GM12872 (cell line): ENCODE data around the gene PRKCQ.

ENCODE experiments used
- CTCF ChIP-seq: IDR thresholded peaks from 3 replicates; pipeline ENCODE4 v1.5.1; 2011; ENCODE audit warnings: low read depth, mild to moderate bottlenecking, low read length, moderate library complexity; ENCODE audit not compliant: insufficient read depth

PRKCQ gene

GRCh38 chr10:6578251-6578771 lies 1.8 kb downstream of the PRKCQ start:
- no peak for TF ChIP-seq CTCF

GRCh38 chr10:6576326-6576725 lies 3.8 kb downstream of the PRKCQ start:
- no peak for TF ChIP-seq CTCF

GRCh38 chr10:6574664-6575176 lies 5.4 kb downstream of the PRKCQ start:
- no peak for TF ChIP-seq CTCF

GRCh38 chr10:6570893-6571292 lies 9.2 kb downstream of the PRKCQ start:
- no peak for TF ChIP-seq CTCF

GRCh38 chr10:6569259-6569658 lies 10.8 kb downstream of the PRKCQ start:
- TF ChIP-seq CTCF: no peak

- TF ChIP-seq CTCF: no peak
Observed at GRCh38 chr10:6567884-6568283, 12.2 kb downstream of the PRKCQ start.

- TF ChIP-seq CTCF: no peak
Observed at GRCh38 chr10:6567203-6567703, 12.8 kb downstream of the PRKCQ start.
